Activated CD4-positive, alpha-beta memory T cell treated with anti-CD3 and anti-CD28 coated beads for 36 hours (primary cell): ENCODE measurements around the gene ZFP36L2. TPM values are rescaled to one million over a fixed set of nuclear protein-coding genes. Genes with fewer than 3 reads are reported as not detected.

Source experiments
- CTCF ChIA-PET: fragments of 350-600 bp; sonication (Branson Sonifier 250); formaldehyde crosslinking; loops from one replicate; lab custom pipeline; 2021; ENCODE audit warnings: antibody characterized with exemption, inconsistent platforms; lab: Charles Lee
- POLR2A ChIA-PET: fragments of 350-600 bp; sonication (Branson Sonifier 250); formaldehyde crosslinking; loops from one replicate; lab custom pipeline; 2021; ENCODE audit warnings: antibody characterized with exemption; lab: Charles Lee
- DNase-seq: peaks from one replicate; pipeline ENCODE4 v3.0.0-alpha.2; 2020
- H3K27ac Mint-ChIP-seq: one replicate; pipeline ENCODE4 v1.8.0; 2021; ENCODE audit warnings: mixed read lengths
- H3K27me3 Mint-ChIP-seq: one replicate; pipeline ENCODE4 v1.8.0; 2021; ENCODE audit warnings: mixed read lengths
- H3K36me3 Mint-ChIP-seq: one replicate; pipeline ENCODE4 v1.8.0; 2021; ENCODE audit warnings: mixed read lengths
- H3K4me1 Mint-ChIP-seq: one replicate; pipeline ENCODE4 v1.8.0; 2021; ENCODE audit warnings: low read depth, mixed read lengths
- H3K4me3 Mint-ChIP-seq: one replicate; pipeline ENCODE4 v1.8.0; 2021; ENCODE audit warnings: mild to moderate bottlenecking, mixed read lengths
- H3K9me3 Mint-ChIP-seq: one replicate; pipeline ENCODE4 v1.8.0; 2021; ENCODE audit warnings: mixed read lengths
- intact Hi-C: fragments of 100-400 bp; cut with micrococcal nuclease; formaldehyde crosslinking; loops from one replicate; pipeline ENCODE4 v1.15.1; 2023
- total RNA-seq, 2 experiments: library from RNA; stranded (reverse); gene quantifications; one replicate each; pipeline ENCODE4 v1.2.3, GENCODE V29; 2021

The ZFP36L2 gene
- 10 to 100 TPM; 78.4 to 79.8 TPM for total RNA-seq

GRCh38 chr2:43226558-43226954 is at the start of gene ZFP36L2:
Gene ZFP36L2, minus strand, starts transcription at chr2:43226606. Its CDS starts 291 bp downstream, at chr2:43226315.
- Mint-ChIP-seq H3K27me3 (no peaks in the 10 kb centered on the region), H3K4me1 (peaks cover 32% of the 10 kb centered on the region), H3K4me3 (peak within 1 kb of the TSS; percentile 94), H3K27ac (peak within 1 kb of the TSS; percentile 96), H3K36me3 (peaks cover 49% of the 10 kb centered on the region), H3K9me3 (no peaks in the 10 kb centered on the region)
- peak; percentile 96 for DNase-seq
- ChIA-PET POLR2A (interaction anchor here (0.6 to 13.4 kb wide), 13 partner anchors 8 to 416 kb away, joined by 3 to 283 read pairs (median 6); partner anchors contain the start of gene THADA), CTCF (interaction anchor here (0.8 to 13.7 kb wide), 10 partner anchors 33 to 1168 kb away, joined by 3 to 419 read pairs (median 8); no protein-coding TSS in a partner anchor)
- intact Hi-C loops = loop anchor here (1.0 kb wide), 3 partner anchors 52 to 416 kb away; no protein-coding TSS in a partner anchor

- Mint-ChIP-seq H3K4me1 (peaks cover 14% of the 10 kb centered on the region), H3K4me3 (no peak overlapping the region), H3K9me3 (no peaks in the 10 kb centered on the region), H3K27me3 (no peaks in the 10 kb centered on the region), H3K36me3 (peaks cover 16% of the 10 kb centered on the region), H3K27ac (no peak overlapping the region)
- CTCF ChIA-PET = interaction anchor here (0.6 kb wide), 1 partner anchor 173 kb away, joined by 3 read pairs; no protein-coding TSS in a partner anchor
- DNase-seq = no peak
- POLR2A ChIA-PET = no interaction called here
- intact Hi-C loops = no loop called here
These were observed 48.3 kb upstream of the ZFP36L2 start for GRCh38 chr2:43274721-43275120.

- H3K36me3 Mint-ChIP-seq = peaks cover 15% of the 10 kb centered on the region
- intact Hi-C loops = no loop called here
- no peak for DNase-seq
- H3K4me3 Mint-ChIP-seq = no peak overlapping the region
- no peak overlapping the region for H3K27ac Mint-ChIP-seq
- no peaks in the 10 kb centered on the region for H3K9me3 Mint-ChIP-seq
- CTCF ChIA-PET = interaction anchor here (0.6 kb wide), 1 partner anchor 173 kb away, joined by 3 read pairs; no protein-coding TSS in a partner anchor
- H3K4me1 Mint-ChIP-seq = peaks cover 17% of the 10 kb centered on the region
- POLR2A ChIA-PET = no interaction called here
- H3K27me3 Mint-ChIP-seq = no peaks in the 10 kb centered on the region
These were observed 47.6 kb upstream of the ZFP36L2 start for GRCh38 chr2:43274055-43274454.

DNA sequence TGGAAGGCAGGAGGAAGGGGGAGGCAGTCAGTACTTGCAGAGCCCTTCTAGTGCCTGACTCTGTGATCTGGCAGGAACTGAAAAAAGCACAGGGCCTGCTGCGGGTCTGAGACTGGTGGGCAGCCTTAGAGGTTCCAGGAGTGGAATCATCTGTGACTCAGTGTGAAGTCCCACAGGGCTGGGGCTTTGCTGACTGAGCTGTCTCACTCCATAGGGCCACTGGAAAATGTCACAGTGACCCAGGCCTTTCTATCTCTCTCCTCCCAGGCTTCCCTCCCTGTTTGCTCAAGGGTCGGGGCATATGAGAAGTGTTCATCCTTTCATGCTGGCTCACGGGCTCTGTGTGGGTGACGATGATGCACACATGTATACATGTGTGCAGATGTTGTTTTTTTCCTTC is 47.1 kb upstream of the ZFP36L2 start:
- DNase-seq = peak; percentile 35
- H3K4me1 Mint-ChIP-seq = peaks cover 18% of the 10 kb centered on the region
- H3K27me3 Mint-ChIP-seq = no peaks in the 10 kb centered on the region
- H3K4me3 Mint-ChIP-seq = no peak overlapping the region
- intact Hi-C loops = no loop called here
- no peak overlapping the region for H3K27ac Mint-ChIP-seq
- POLR2A ChIA-PET = no interaction called here
- H3K9me3 Mint-ChIP-seq = no peaks in the 10 kb centered on the region
- CTCF ChIA-PET = no interaction called here
- H3K36me3 Mint-ChIP-seq = peaks cover 15% of the 10 kb centered on the region

- no peaks in the 10 kb centered on the region for H3K27me3 Mint-ChIP-seq
- H3K36me3 Mint-ChIP-seq = peaks cover 8% of the 10 kb centered on the region
- intact Hi-C loops = no loop called here
- H3K4me3 Mint-ChIP-seq = no peak overlapping the region
- ChIA-PET CTCF (interaction anchor here (0.8 to 1.6 kb wide), 2 partner anchors 11 to 324 kb away, joined by 3 read pairs; no protein-coding TSS in a partner anchor), POLR2A (interaction anchor here (0.6 kb wide), 1 partner anchor 204 kb away, joined by 3 read pairs; no protein-coding TSS in a partner anchor)
- peaks cover 18% of the 10 kb centered on the region for H3K4me1 Mint-ChIP-seq
- no peaks in the 10 kb centered on the region for H3K9me3 Mint-ChIP-seq
- H3K27ac Mint-ChIP-seq = no peak overlapping the region
- no peak for DNase-seq
These were observed 44.7 kb upstream of the ZFP36L2 start for GRCh38 chr2:43270930-43271615.

- Mint-ChIP-seq H3K27me3 (no peaks in the 10 kb centered on the region), H3K36me3 (peaks cover 8% of the 10 kb centered on the region), H3K27ac (no peak overlapping the region), H3K4me1 (peaks cover 18% of the 10 kb centered on the region), H3K4me3 (no peak overlapping the region), H3K9me3 (no peaks in the 10 kb centered on the region)
- intact Hi-C loops = no loop called here
- ChIA-PET CTCF (interaction anchor here (1.6 kb wide), 1 partner anchor 323 kb away, joined by 3 read pairs; no protein-coding TSS in a partner anchor), POLR2A (no interaction called here)
- no peak for DNase-seq
These were observed 44.1 kb upstream of the ZFP36L2 start for GRCh38 chr2:43270461-43270860.

GRCh38 chr2:43269706-43270105 is 43.3 kb upstream of the ZFP36L2 start:
- intact Hi-C loops = loop anchor here (1.0 kb wide), 1 partner anchor 39 kb away; no protein-coding TSS in a partner anchor
- CTCF ChIA-PET = no interaction called here
- no peaks in the 10 kb centered on the region for H3K27me3 Mint-ChIP-seq
- POLR2A ChIA-PET = no interaction called here
- H3K36me3 Mint-ChIP-seq = peaks cover 8% of the 10 kb centered on the region
- H3K9me3 Mint-ChIP-seq = no peaks in the 10 kb centered on the region
- H3K4me3 Mint-ChIP-seq = no peak overlapping the region
- peaks cover 18% of the 10 kb centered on the region for H3K4me1 Mint-ChIP-seq
- H3K27ac Mint-ChIP-seq = peak overlapping the region; percentile 26
- DNase-seq = peak; percentile 38

- H3K36me3 Mint-ChIP-seq = peaks cover 8% of the 10 kb centered on the region
- no peaks in the 10 kb centered on the region for H3K9me3 Mint-ChIP-seq
- intact Hi-C loops = loop anchor here (1.0 kb wide), 1 partner anchor 39 kb away; no protein-coding TSS in a partner anchor
- no peaks in the 10 kb centered on the region for H3K27me3 Mint-ChIP-seq
- no peak overlapping the region for H3K4me3 Mint-ChIP-seq
- CTCF ChIA-PET = no interaction called here
- no peak overlapping the region for H3K27ac Mint-ChIP-seq
- DNase-seq = no peak
- POLR2A ChIA-PET = no interaction called here
- peaks cover 18% of the 10 kb centered on the region for H3K4me1 Mint-ChIP-seq
These were observed 42.7 kb upstream of the ZFP36L2 start for GRCh38 chr2:43269074-43269572.

DNA sequence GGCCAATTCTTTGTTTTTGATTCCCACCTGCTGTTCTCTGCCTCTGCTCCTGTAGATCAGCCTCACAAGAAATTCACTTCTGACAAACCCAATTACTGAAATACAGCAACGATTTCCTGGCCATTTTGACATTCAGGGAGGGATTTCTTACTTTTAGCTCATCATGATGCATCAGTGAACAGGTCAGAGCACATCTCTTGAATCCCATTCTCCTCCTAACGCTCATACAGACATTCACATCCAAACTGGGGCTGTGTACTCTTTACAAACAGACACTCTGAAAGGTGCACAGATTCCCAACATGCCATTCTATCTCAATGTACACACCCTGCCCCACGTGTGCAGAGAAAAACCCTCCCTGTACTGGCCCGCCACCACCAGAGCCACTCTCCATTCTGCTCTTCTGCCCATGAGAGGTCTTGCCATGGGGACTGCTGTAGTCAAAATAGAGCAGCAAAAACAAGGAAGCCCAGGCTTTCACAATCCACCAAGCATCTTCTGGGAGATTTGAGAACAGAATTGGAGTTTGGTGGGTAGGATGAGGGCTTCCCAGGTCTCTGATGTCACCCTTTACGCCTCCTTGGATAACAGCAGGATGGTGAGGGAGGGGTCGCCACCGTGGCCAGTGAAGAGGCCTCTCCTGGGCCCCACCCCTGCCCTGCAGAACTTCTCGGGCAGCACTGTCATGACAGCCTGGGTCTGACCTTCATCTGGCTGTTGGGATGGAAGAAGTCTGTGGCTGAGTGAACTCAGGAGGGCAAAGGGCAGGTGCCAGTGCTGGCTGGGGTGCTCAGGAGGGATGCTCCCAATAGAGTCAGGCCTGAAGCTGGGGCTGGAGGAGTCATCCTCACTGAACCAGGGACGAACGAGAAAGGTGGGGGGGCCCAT is 41.9 kb upstream of the ZFP36L2 start:
- H3K4me1 Mint-ChIP-seq = peaks cover 13% of the 10 kb centered on the region
- no peak overlapping the region for H3K27ac Mint-ChIP-seq
- no peaks in the 10 kb centered on the region for H3K27me3 Mint-ChIP-seq
- DNase-seq = no peak
- H3K9me3 Mint-ChIP-seq = no peaks in the 10 kb centered on the region
- POLR2A ChIA-PET = no interaction called here
- CTCF ChIA-PET = interaction anchor here (1.7 kb wide), 1 partner anchor 216 kb away, joined by 5 read pairs; no protein-coding TSS in a partner anchor
- intact Hi-C loops = no loop called here
- peaks cover 8% of the 10 kb centered on the region for H3K36me3 Mint-ChIP-seq
- H3K4me3 Mint-ChIP-seq = no peak overlapping the region

DNA sequence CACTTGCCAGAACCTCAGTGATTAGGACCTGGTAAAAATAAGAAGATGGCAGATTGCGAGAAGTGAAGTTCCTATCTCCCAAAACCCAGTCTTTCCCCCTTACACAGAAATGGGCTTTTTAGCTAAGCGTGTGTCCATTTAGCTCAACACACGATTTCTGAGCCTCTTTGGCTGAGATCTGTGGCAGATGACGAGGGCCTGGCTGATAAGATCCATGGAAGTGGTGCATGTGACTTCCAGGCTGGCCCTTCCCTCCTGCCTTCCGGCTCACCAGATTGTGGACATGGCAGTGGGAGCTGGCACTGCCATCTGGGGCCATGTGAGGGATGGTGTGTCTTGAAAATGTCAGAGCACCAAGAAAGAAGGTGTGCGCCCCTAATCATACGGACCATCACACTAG is 41.0 kb upstream of the ZFP36L2 start:
- ChIA-PET CTCF (interaction anchor here (1.7 kb wide), 1 partner anchor 217 kb away, joined by 5 read pairs; no protein-coding TSS in a partner anchor), POLR2A (no interaction called here)
- Mint-ChIP-seq H3K4me3 (no peak overlapping the region), H3K9me3 (no peaks in the 10 kb centered on the region), H3K27ac (no peak overlapping the region), H3K4me1 (peaks cover 10% of the 10 kb centered on the region), H3K27me3 (no peaks in the 10 kb centered on the region), H3K36me3 (peaks cover 8% of the 10 kb centered on the region)
- intact Hi-C loops = no loop called here
- no peak for DNase-seq

DNA sequence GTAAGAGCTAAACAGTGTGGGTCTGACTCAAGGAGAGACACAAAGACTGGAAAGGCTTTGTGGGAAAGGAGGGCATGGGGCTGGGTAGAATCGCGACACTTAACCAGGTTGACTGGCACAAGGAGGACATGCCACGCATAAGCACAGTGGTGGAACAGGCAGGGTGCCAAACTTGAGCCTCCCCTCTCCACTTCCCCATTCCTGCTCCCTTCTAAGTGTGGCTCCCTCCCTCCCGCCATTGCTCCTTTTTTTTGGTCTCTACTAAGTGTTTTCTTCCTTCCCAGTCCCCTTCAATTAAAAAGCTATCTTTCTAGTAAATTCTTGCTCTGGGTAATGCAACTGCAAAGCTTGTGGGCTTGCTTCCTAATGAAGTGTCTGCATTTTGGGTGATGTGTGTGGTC is 40.3 kb upstream of the ZFP36L2 start:
- ChIA-PET POLR2A (no interaction called here), CTCF (interaction anchor here (1.7 kb wide), 1 partner anchor 217 kb away, joined by 5 read pairs; no protein-coding TSS in a partner anchor)
- intact Hi-C loops = no loop called here
- no peaks in the 10 kb centered on the region for H3K9me3 Mint-ChIP-seq
- peaks cover 10% of the 10 kb centered on the region for H3K4me1 Mint-ChIP-seq
- H3K27ac Mint-ChIP-seq = no peak overlapping the region
- H3K4me3 Mint-ChIP-seq = no peak overlapping the region
- H3K27me3 Mint-ChIP-seq = no peaks in the 10 kb centered on the region
- peaks cover 8% of the 10 kb centered on the region for H3K36me3 Mint-ChIP-seq
- DNase-seq = no peak
